Duodenal mucosa (tissue), 2 donors: ENCODE measurements around the gene SPRN.
"Not testable (repeated sequence)": the region's sequence is repeated elsewhere in the genome, so short reads cannot be mapped to it uniquely, and the experiment has no call there.

Experiments
- H3K27ac ChIP-seq: one replicate; pipeline ENCODE4 v1.7.0; 2013; ENCODE audit warnings: low read depth, low read length
- H3K27me3 ChIP-seq, 2 donors: one replicate each; pipeline ENCODE4 v1.7.0; 2013; ENCODE audit warnings: low read length in 2 of 2, control low read depth in 1 of 2; ENCODE audit not compliant: insufficient read depth in 2 of 2, control insufficient read depth in 1 of 2
- H3K36me3 ChIP-seq, 2 donors: one replicate each; pipeline ENCODE4 v1.7.0; 2013; ENCODE audit warnings: low read length in 2 of 2, control low read depth in 1 of 2; ENCODE audit not compliant: insufficient read depth in 2 of 2, control insufficient read depth in 1 of 2
- H3K4me1 ChIP-seq, 2 donors: one replicate each; pipeline ENCODE4 v1.7.0; 2013; ENCODE audit warnings: low read length in 2 of 2, control low read depth in 1 of 2; ENCODE audit not compliant: insufficient read depth in 2 of 2, control insufficient read depth in 1 of 2
- H3K4me3 ChIP-seq, 2 donors: one replicate each; pipeline ENCODE4 v1.7.0; 2013; ENCODE audit warnings: low read length in 2 of 2, low read depth in 1 of 2
- H3K9ac ChIP-seq, 2 donors: one replicate each; pipeline ENCODE4 v1.7.0; 2013; ENCODE audit warnings: low read length in 2 of 2, low read depth in 1 of 2
- H3K9me3 ChIP-seq, 2 donors: one replicate each; pipeline ENCODE4 v1.7.0; 2013; ENCODE audit warnings: low read length in 2 of 2, control low read depth in 1 of 2; ENCODE audit not compliant: control insufficient read depth in 1 of 2

The SPRN gene

DNA sequence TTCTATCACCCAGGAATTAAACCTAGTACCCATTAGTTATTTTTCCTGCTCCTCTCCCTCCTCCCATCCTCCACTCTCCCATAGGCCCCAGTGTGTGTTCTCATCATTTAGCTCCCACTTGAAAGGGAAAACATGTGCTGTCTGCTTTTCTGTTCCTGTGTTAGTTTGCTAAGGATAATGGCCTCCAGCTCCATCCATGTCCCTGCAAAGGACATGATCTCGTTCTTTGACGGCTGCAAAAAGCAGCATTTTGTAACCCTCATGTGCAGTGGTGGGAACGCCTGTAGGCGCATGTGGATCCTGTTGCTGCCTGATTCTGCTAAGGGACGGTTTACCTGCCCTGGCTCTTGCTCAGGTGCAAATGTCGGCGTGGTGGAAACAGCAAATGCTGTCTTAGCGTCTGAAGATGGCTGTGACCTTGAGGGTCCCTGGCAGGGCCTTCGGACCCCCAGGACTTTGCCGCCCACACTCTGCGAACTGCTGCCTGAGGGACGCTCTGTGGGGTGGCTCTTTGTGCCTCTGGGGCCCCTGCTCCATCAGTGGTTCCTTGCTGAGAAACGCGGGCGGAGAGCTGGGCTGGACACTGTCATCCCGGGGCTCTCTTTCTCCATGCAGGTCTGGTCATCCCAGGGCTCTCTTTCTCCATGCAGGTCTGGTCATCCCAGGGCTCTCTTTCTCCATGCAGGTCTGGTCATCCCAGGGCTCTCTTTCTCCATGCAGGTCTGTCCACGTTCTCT, 36.0 kb downstream of the SPRN start:
- Histone ChIP-seq H3K9ac (no peak overlapping the region), H3K36me3 (peaks cover 0 to 9% of the 10 kb centered on the region in 2 donors), H3K4me1 (peaks cover 0 to 16% of the 10 kb centered on the region in 2 donors)

GRCh38 chr10:133386951-133387350, 37.5 kb downstream of the SPRN start:
- H3K9me3 ChIP-seq, H3K27ac ChIP-seq, H3K27me3 ChIP-seq, H3K9ac ChIP-seq, H3K36me3 ChIP-seq, H3K4me3 ChIP-seq: not testable (repeated sequence)
- peaks cover 0 to 15% of the 10 kb centered on the region in 2 donors for H3K4me1 ChIP-seq

More for the DNA sequence above, 36.0 kb downstream of the SPRN start:
- H3K27me3 ChIP-seq: no peaks in the 10 kb centered on the region
- H3K9me3 ChIP-seq: no peaks in the 10 kb centered on the region
- H3K4me3 ChIP-seq: peak overlapping the region in 1 of 2 donors; percentile 34
- no peak overlapping the region for H3K27ac ChIP-seq

DNA sequence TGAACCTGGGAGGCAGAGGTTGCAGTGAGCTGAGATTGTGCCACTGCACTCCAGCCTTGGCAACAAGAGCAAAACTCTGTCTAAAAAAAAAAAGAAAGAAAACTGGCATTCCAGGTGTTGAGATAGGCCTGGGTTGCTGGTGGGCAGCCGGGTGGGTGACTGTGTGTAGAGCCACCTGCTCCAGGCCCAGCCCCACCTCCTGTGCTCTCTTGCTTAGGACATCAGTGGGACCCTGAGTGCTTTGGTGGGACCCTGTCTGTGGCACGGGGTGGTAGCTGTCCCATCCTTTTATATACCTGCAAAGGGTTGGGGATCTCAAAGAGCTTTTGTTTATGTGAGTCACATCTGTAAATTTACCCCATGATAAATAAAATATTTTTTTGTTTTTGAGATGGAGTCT, 39.2 kb downstream of the SPRN start:
- Histone ChIP-seq H3K4me1 (peaks cover 1 to 8% of the 10 kb centered on the region in 2 donors), H3K9me3 (no peaks in the 10 kb centered on the region), H3K36me3 (no peaks in the 10 kb centered on the region), H3K27me3 (no peaks in the 10 kb centered on the region), H3K9ac (no peak overlapping the region), H3K4me3 (no peak overlapping the region), H3K27ac (no peak overlapping the region)

DNA sequence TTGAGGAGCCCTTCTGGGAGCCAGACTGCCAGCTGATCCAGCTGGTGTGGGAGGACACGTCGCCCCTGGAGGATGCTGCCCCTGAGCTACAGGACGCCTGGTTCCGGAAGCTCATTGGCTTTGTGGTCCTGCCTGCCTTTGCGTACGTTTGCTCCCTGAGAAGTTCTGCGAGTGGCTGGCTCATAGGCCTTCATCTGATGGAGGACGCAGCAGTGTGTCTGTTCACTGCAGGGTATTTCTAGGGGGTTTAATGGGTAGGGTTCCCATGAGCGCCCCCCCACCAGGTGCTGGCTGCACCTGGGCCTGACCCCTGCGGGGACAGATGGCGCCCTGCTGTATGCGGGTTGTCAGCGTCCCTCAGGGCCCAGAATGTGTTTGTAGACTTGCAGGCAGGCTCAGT, 40.4 kb downstream of the SPRN start:
- Histone ChIP-seq H3K36me3 (no peaks in the 10 kb centered on the region), H3K4me1 (peaks cover 7 to 14% of the 10 kb centered on the region in 2 donors), H3K9me3 (no peaks in the 10 kb centered on the region), H3K27me3 (no peaks in the 10 kb centered on the region), H3K4me3 (no peak overlapping the region), H3K9ac (no peak overlapping the region), H3K27ac (no peak overlapping the region)

- Histone ChIP-seq H3K4me1 (peaks cover 7 to 13% of the 10 kb centered on the region in 2 donors), H3K9ac (no peak overlapping the region), H3K4me3 (no peak overlapping the region), H3K27ac (no peak overlapping the region), H3K36me3 (no peaks in the 10 kb centered on the region), H3K9me3 (no peaks in the 10 kb centered on the region), H3K27me3 (no peaks in the 10 kb centered on the region)
These were observed 40.9 kb downstream of the SPRN start for GRCh38 chr10:133383551-133383950.

- no peak overlapping the region for H3K4me3 ChIP-seq
- H3K27me3 ChIP-seq: no peaks in the 10 kb centered on the region
- H3K4me1 ChIP-seq: peaks cover 14 to 18% of the 10 kb centered on the region in 2 donors
- H3K27ac ChIP-seq: no peak overlapping the region
- H3K9ac ChIP-seq: no peak overlapping the region
- no peaks in the 10 kb centered on the region for H3K36me3 ChIP-seq
- H3K9me3 ChIP-seq: no peaks in the 10 kb centered on the region
These were observed 43.4 kb downstream of the SPRN start for GRCh38 chr10:133381036-133381435.

DNA sequence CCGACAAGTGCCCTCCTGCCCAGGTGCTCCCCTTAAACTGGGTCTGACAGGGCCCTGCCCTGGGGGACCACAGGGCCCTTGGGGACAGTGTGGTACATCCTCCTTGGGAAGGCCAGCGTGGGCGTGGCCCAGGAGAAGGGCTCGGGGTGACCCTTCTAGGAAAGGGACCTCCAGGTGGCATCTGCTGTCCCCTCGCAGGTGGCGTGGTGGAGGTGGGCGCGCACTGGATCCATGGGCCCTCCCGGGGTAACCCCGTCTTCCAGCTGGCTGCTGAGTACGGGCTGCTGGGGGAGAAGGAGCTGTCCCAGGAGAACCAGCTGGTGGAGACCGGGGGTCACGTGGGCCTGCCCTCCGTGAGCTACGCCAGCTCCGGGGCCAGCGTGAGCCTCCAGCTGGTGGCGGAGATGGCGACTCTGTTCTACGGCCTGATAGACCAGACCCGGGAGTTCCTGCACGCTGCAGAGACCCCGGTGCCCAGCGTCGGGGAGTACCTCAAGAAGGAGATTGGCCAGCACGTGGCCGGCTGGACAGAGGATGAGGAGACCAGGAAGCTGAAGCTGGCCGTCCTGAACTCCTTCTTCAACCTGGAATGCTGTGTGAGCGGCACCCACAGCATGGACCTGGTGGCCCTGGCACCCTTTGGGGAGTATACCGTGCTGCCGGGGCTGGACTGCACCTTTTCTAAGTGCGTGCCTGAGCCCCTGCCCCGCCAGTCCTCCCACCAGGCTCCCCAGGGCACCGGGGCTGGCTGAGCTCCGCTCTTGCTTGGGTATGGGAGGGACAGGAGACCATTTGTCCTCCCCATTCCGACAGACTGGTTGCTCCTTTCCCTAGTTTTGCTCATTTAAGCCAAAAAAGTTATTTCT, 44.4 kb downstream of the SPRN start:
- no peaks in the 10 kb centered on the region for H3K27me3 ChIP-seq
- peak overlapping the region; percentile 33 to 57 for H3K9ac ChIP-seq
- H3K9me3 ChIP-seq: no peaks in the 10 kb centered on the region
- H3K36me3 ChIP-seq: no peaks in the 10 kb centered on the region
- no peak overlapping the region for H3K27ac ChIP-seq
- H3K4me1 ChIP-seq: peaks cover 14 to 18% of the 10 kb centered on the region in 2 donors
- peak overlapping the region; percentile 65 to 68 for H3K4me3 ChIP-seq

- peaks cover 14 to 18% of the 10 kb centered on the region in 2 donors for H3K4me1 ChIP-seq
- H3K27ac ChIP-seq: peak within 1 kb of the TSS; percentile 73
These were observed 45.1 kb downstream of the SPRN start, which contains the start of gene PAOX for GRCh38 chr10:133379152-133379800. TSS of gene PAOX (plus strand) at chr10:133379262. CDS start at chr10:133379317, 55 bp downstream.

GRCh38 chr10:133378251-133379096, 46.0 kb downstream of the SPRN start:
- peak overlapping the region; percentile 73 for H3K27ac ChIP-seq
- H3K9ac ChIP-seq: peak overlapping the region in 1 of 2 donors; percentile 77
- H3K9me3 ChIP-seq: no peaks in the 10 kb centered on the region
- no peaks in the 10 kb centered on the region for H3K36me3 ChIP-seq
- no peaks in the 10 kb centered on the region for H3K27me3 ChIP-seq
- H3K4me3 ChIP-seq: peak overlapping the region; percentile 71 to 81
- H3K4me1 ChIP-seq: peaks cover 14 to 18% of the 10 kb centered on the region in 2 donors

More at GRCh38 chr10:133379152-133379800, 45.1 kb downstream of the SPRN start, which contains the start of gene PAOX:
- Histone ChIP-seq H3K9me3 (no peaks in the 10 kb centered on the region), H3K4me3 (peak within 1 kb of the TSS; percentile 71 to 81), H3K27me3 (no peaks in the 10 kb centered on the region), H3K9ac (peak within 1 kb of the TSS; percentile 33 to 77), H3K36me3 (no peaks in the 10 kb centered on the region)
